Measurements from ENCODE around the gene CDH11. TPM values are rescaled to one million over a fixed set of nuclear protein-coding genes. Genes with fewer than 3 reads are reported as not detected.
A peak's percentile ranks its signal among the peaks of the same experiment; 100 is the strongest.

Gene CDH11
- polyA plus RNA-seq, 4 donors, result 0.22 to 25.1 (median 1.6) TPM

DNA sequence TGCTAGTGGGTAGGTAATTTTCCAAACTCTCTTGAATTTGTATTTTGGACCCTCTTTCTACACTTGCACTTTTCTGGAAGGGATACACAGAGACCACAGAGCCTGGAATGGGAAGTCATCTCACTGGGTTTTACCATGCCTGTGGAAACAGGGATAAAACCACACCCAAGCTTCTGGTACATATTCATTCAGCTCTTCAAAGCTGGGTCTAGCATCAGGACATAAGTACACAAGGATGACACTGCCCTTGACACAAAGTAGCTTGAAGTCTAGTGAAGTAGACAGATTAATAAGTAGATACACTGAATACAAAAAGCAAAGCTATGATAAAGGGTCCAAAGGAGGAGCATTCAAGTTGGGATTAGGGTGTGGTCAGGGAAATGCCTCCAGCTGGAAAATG, 118.2 kb downstream of the CDH11 start:
- Histone ChIP-seq H3K36me3 (ENCODE audit: control insufficient read depth in 3 of 3, insufficient read depth in 2 of 3, low read depth in 1 of 3, low read length in 3 of 3) (peaks cover 0 to 6% (median 0%) of the 10 kb centered on the region in 3 donors), H3K4me1 (ENCODE audit: control insufficient read depth in 3 of 3, insufficient read depth in 2 of 3, low read depth in 1 of 3, low read length in 2 of 3) (no peaks in the 10 kb centered on the region), H3K27me3 (ENCODE audit: control insufficient read depth in 3 of 3, insufficient read depth in 3 of 3, low read length in 3 of 3) (no peaks in the 10 kb centered on the region), H3K9me3 (ENCODE audit: control insufficient read depth in 2 of 2, insufficient read depth in 1 of 2, low read depth in 1 of 2, low read length in 1 of 2) (no peaks in the 10 kb centered on the region), H3K27ac (ENCODE audit: low read depth in 1 of 3, low read length in 2 of 3) (no peak overlapping the region), H3K4me3 (ENCODE audit: low read depth in 1 of 3, low read length in 3 of 3) (no peak overlapping the region)
- no peak for FAIRE-seq
- DNase-seq, result no peak

DNA sequence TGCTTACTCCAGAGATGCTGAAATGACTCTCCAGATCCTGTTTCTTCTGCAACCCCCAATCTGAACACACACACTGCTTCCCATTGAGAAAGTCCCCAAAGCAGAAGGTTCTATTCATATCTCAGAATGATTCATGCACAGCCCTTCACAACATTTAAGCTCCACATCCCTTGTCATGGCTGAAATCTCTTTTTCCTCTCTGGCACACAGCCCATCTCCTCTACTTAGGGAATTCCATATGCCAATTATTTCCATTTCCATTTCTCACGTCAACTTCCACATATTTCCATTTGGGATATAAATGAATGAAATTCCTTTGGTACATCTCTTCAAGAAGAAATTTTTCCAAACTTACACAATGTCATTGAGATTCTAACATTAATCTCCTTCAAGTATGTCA, 119.6 kb downstream of the CDH11 start:
- no peak for DNase-seq
- peaks cover 0 to 6% (median 0%) of the 10 kb centered on the region in 3 donors for H3K36me3 ChIP-seq (ENCODE audit: control insufficient read depth in 3 of 3, insufficient read depth in 2 of 3, low read depth in 1 of 3, low read length in 3 of 3)
- no peaks in the 10 kb centered on the region for H3K9me3 ChIP-seq (ENCODE audit: control insufficient read depth in 2 of 2, insufficient read depth in 1 of 2, low read depth in 1 of 2, low read length in 1 of 2)
- H3K27me3 ChIP-seq (ENCODE audit: control insufficient read depth in 3 of 3, insufficient read depth in 3 of 3, low read length in 3 of 3), result no peaks in the 10 kb centered on the region
- H3K4me1 ChIP-seq (ENCODE audit: control insufficient read depth in 3 of 3, insufficient read depth in 2 of 3, low read depth in 1 of 3, low read length in 2 of 3), result no peaks in the 10 kb centered on the region
- WGBS, 3 donors, result 56 to 86% (median 75%) methylated on average over 1 of the region's 1 CpG
- no peak overlapping the region for H3K4me3 ChIP-seq (ENCODE audit: low read depth in 1 of 3, low read length in 3 of 3)
- FAIRE-seq, result no peak
- H3K27ac ChIP-seq (ENCODE audit: low read depth in 1 of 3, low read length in 2 of 3), result no peak overlapping the region

DNA sequence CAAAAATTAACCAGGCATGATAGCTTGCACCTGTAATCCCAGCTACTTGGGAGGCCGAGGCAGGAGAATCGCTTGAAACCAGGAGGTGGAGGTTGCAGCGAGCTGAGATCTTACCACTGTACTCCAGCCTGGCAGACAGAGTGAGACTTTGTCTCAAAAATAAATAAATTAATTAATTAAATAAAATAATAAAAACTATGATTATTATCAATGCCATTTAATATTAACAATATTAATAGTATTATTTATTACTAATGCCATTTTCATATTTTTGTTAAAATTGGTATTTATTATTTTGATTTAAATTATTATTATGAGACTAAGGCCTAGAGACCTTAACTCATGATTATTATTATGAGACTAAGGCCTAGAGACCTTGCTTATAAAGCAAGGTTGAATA, 121.2 kb downstream of the CDH11 start:
- H3K27ac ChIP-seq (ENCODE audit: low read depth in 1 of 3, low read length in 2 of 3), result no peak overlapping the region
- no peak for DNase-seq
- H3K4me3 ChIP-seq (ENCODE audit: low read depth in 1 of 3, low read length in 3 of 3), result no peak overlapping the region
- H3K36me3 ChIP-seq (ENCODE audit: control insufficient read depth in 3 of 3, insufficient read depth in 2 of 3, low read depth in 1 of 3, low read length in 3 of 3), result peaks cover 0 to 6% (median 0%) of the 10 kb centered on the region in 3 donors
- no peaks in the 10 kb centered on the region for H3K27me3 ChIP-seq (ENCODE audit: control insufficient read depth in 3 of 3, insufficient read depth in 3 of 3, low read length in 3 of 3)
- H3K4me1 ChIP-seq (ENCODE audit: control insufficient read depth in 3 of 3, insufficient read depth in 2 of 3, low read depth in 1 of 3, low read length in 2 of 3), result no peaks in the 10 kb centered on the region
- FAIRE-seq, result peak; percentile 5
- no peaks in the 10 kb centered on the region for H3K9me3 ChIP-seq (ENCODE audit: control insufficient read depth in 2 of 2, insufficient read depth in 1 of 2, low read depth in 1 of 2, low read length in 1 of 2)
- WGBS, 3 donors, result 84 to 96% (median 90%) methylated on average over 3 of the region's 3 CpGs

DNA sequence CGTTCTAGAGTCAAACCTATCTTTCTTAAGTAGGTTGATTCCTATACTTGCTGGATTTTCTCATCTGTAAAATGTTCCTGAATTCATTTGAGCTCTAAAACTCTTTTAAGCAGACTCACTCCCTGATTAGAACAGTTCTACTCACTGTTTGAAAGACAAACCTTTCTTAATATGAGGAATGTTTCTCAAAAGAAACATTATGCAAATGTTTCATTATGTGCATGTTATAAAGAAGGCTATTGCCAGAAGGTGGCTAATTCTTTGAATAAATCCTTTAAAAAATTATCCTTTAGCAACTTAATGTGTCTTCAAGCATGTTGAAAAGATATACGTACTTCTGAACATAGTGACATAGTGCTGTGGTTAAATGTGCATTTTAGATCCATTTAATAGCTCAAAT, 124.1 kb downstream of the CDH11 start:
- no peak overlapping the region for H3K27ac ChIP-seq (ENCODE audit: low read depth in 1 of 3, low read length in 2 of 3)
- WGBS, 3 donors, result 83 to 89% (median 87%) methylated on average over 2 of the region's 2 CpGs
- no peaks in the 10 kb centered on the region for H3K9me3 ChIP-seq (ENCODE audit: control insufficient read depth in 2 of 2, insufficient read depth in 1 of 2, low read depth in 1 of 2, low read length in 1 of 2)
- H3K4me3 ChIP-seq (ENCODE audit: low read depth in 1 of 3, low read length in 3 of 3), result no peak overlapping the region
- no peaks in the 10 kb centered on the region for H3K36me3 ChIP-seq (ENCODE audit: control insufficient read depth in 3 of 3, insufficient read depth in 2 of 3, low read depth in 1 of 3, low read length in 3 of 3)
- FAIRE-seq (no peak), DNase-seq (no peak)
- H3K4me1 ChIP-seq (ENCODE audit: control insufficient read depth in 3 of 3, insufficient read depth in 2 of 3, low read depth in 1 of 3, low read length in 2 of 3), result no peaks in the 10 kb centered on the region
- H3K27me3 ChIP-seq (ENCODE audit: control insufficient read depth in 3 of 3, insufficient read depth in 3 of 3, low read length in 3 of 3), result no peaks in the 10 kb centered on the region

DNA sequence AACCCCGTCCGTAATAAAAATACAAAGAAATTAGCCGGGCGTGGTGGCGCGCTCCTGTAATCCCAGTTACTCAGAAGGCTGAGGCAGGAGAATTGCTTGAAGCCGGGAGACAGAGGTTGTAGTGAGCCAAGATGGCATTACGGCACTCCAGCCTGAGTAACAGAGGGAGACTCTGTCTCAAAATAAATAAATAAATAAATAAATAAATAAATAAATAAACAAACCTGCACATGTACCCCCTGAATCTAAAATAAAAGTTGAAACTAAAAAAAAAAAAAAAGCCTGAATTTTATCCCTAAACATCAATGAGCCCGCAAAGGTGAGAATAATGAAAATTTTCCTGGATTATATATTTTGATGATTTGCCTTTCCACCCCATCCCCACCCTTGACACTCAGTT, 124.7 kb downstream of the CDH11 start:
- FAIRE-seq, result no peak
- no peaks in the 10 kb centered on the region for H3K9me3 ChIP-seq (ENCODE audit: control insufficient read depth in 2 of 2, insufficient read depth in 1 of 2, low read depth in 1 of 2, low read length in 1 of 2)
- H3K4me3 ChIP-seq (ENCODE audit: low read depth in 1 of 3, low read length in 3 of 3), result no peak overlapping the region
- DNase-seq, result no peak
- H3K27me3 ChIP-seq (ENCODE audit: control insufficient read depth in 3 of 3, insufficient read depth in 3 of 3, low read length in 3 of 3), result no peaks in the 10 kb centered on the region
- 83 to 94% (median 87%) methylated on average over 9 of the region's 9 CpGs for WGBS, 3 donors
- no peaks in the 10 kb centered on the region for H3K36me3 ChIP-seq (ENCODE audit: control insufficient read depth in 3 of 3, insufficient read depth in 2 of 3, low read depth in 1 of 3, low read length in 3 of 3)
- H3K27ac ChIP-seq (ENCODE audit: low read depth in 1 of 3, low read length in 2 of 3), result no peak overlapping the region
- no peaks in the 10 kb centered on the region for H3K4me1 ChIP-seq (ENCODE audit: control insufficient read depth in 3 of 3, insufficient read depth in 2 of 3, low read depth in 1 of 3, low read length in 2 of 3)

DNA sequence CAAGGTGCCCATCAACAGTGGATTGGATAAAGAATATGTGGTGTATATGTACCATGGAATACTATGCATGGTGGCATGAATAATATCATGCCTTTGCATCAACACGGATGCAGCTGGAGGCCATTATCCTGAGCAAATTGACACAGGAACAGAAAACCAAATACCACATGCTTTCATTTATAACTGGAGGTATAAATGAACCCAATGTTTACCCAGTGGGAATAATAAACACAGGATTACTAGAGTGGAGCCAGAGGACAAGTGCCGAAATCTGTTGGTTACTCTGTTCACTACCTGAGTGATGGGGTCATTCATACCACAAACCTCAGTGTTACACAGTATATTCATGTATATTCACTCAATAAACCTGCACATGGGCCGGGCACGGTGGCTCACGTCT, 125.2 kb downstream of the CDH11 start:
- Histone ChIP-seq H3K4me1 (ENCODE audit: control insufficient read depth in 3 of 3, insufficient read depth in 2 of 3, low read depth in 1 of 3, low read length in 2 of 3) (no peaks in the 10 kb centered on the region), H3K27ac (ENCODE audit: low read depth in 1 of 3, low read length in 2 of 3) (no peak overlapping the region), H3K36me3 (ENCODE audit: control insufficient read depth in 3 of 3, insufficient read depth in 2 of 3, low read depth in 1 of 3, low read length in 3 of 3) (peaks cover 0 to 1% (median 0%) of the 10 kb centered on the region in 3 donors), H3K9me3 (ENCODE audit: control insufficient read depth in 2 of 2, insufficient read depth in 1 of 2, low read depth in 1 of 2, low read length in 1 of 2) (no peaks in the 10 kb centered on the region), H3K4me3 (ENCODE audit: low read depth in 1 of 3, low read length in 3 of 3) (no peak overlapping the region), H3K27me3 (ENCODE audit: control insufficient read depth in 3 of 3, insufficient read depth in 3 of 3, low read length in 3 of 3) (no peaks in the 10 kb centered on the region)
- no peak for FAIRE-seq
- peak in 1 of 2 donors; percentile 4 for DNase-seq
- WGBS, 3 donors, result 43 to 72% (median 71%) methylated on average over 5 of the region's 5 CpGs

DNA sequence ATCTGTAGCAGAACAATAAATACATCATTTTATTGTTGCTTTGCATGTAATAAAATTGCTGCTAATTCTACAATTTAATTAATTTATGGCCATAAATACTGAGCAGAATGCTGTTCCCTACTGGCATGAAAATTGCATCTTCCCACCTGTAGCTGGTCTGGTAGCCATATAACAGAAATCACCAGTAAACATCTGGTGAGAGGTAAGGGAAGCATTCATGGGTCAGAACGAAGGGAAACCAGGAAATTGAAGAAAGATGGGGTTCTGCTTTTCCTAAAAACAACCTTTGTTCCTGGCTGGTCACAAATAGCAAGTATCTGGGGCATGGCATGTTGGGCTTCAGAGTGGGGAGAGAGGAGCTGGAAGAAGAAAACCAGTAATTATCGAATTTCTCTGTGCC, 128.4 kb downstream of the CDH11 start:
- Histone ChIP-seq H3K4me3 (ENCODE audit: low read depth in 1 of 3, low read length in 3 of 3) (no peak overlapping the region), H3K27ac (ENCODE audit: low read depth in 1 of 3, low read length in 2 of 3) (no peak overlapping the region), H3K9me3 (ENCODE audit: control insufficient read depth in 2 of 2, insufficient read depth in 1 of 2, low read depth in 1 of 2, low read length in 1 of 2) (no peaks in the 10 kb centered on the region), H3K27me3 (ENCODE audit: control insufficient read depth in 3 of 3, insufficient read depth in 3 of 3, low read length in 3 of 3) (no peaks in the 10 kb centered on the region), H3K36me3 (ENCODE audit: control insufficient read depth in 3 of 3, insufficient read depth in 2 of 3, low read depth in 1 of 3, low read length in 3 of 3) (peaks cover 0 to 3% (median 0%) of the 10 kb centered on the region in 3 donors), H3K4me1 (ENCODE audit: control insufficient read depth in 3 of 3, insufficient read depth in 2 of 3, low read depth in 1 of 3, low read length in 2 of 3) (no peaks in the 10 kb centered on the region)
- FAIRE-seq (no peak), DNase-seq (peak in 1 of 2 donors; percentile 1)
- 9 to 47% (median 14%) methylated on average over 2 of the region's 2 CpGs for WGBS, 3 donors

DNA sequence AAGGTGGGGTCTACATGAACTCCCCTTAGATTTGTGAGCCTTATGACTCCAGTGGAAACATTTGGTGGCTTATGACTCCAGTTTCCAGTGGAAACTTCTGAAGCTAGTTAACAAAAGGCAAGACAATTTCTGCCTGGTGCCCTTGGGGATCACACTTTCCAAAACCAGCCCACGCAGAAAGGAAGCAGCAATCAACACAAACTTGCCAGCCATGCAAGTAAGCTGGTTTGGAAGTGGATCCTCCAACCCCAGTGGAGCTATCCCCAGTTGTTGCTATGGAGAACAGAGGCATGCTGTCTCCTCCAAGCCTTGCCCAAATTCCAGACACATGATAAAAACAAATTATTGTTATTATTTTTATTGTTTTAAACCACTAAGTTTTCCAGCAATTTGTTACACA, 130.9 kb downstream of the CDH11 start:
- Histone ChIP-seq H3K4me1 (ENCODE audit: control insufficient read depth in 3 of 3, insufficient read depth in 2 of 3, low read depth in 1 of 3, low read length in 2 of 3) (no peaks in the 10 kb centered on the region), H3K36me3 (ENCODE audit: control insufficient read depth in 3 of 3, insufficient read depth in 2 of 3, low read depth in 1 of 3, low read length in 3 of 3) (peaks cover 0 to 3% (median 0%) of the 10 kb centered on the region in 3 donors), H3K27me3 (ENCODE audit: control insufficient read depth in 3 of 3, insufficient read depth in 3 of 3, low read length in 3 of 3) (no peaks in the 10 kb centered on the region), H3K4me3 (ENCODE audit: low read depth in 1 of 3, low read length in 3 of 3) (no peak overlapping the region), H3K9me3 (ENCODE audit: control insufficient read depth in 2 of 2, insufficient read depth in 1 of 2, low read depth in 1 of 2, low read length in 1 of 2) (no peaks in the 10 kb centered on the region), H3K27ac (ENCODE audit: low read depth in 1 of 3, low read length in 2 of 3) (no peak overlapping the region)
- 68 to 82% (median 77%) methylated on average over 1 of the region's 1 CpG for WGBS, 3 donors
- DNase-seq (no peak), FAIRE-seq (no peak)

DNA sequence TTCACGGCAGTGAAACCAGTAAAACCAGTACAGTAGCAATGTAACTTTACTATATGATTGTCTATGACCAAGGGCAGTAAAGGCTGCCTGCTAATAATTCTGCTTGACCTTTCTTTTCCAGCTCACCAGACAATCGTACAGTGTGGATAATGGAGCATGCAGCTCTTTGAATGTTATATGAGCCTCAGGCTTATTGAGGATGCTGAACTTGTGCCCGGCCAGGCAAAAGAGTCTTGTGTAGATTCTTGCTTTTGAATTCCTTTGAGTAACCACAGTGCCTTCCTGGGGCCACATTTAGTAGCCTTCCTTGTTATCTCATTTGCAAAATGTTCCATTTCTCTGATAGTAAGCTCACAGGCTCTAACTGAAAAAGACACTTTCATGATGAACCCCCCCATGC, 131.8 kb downstream of the CDH11 start:
- FAIRE-seq (no peak), DNase-seq (no peak)
- Histone ChIP-seq H3K4me1 (ENCODE audit: control insufficient read depth in 3 of 3, insufficient read depth in 2 of 3, low read depth in 1 of 3, low read length in 2 of 3) (no peaks in the 10 kb centered on the region), H3K9me3 (ENCODE audit: control insufficient read depth in 2 of 2, insufficient read depth in 1 of 2, low read depth in 1 of 2, low read length in 1 of 2) (no peaks in the 10 kb centered on the region), H3K27ac (ENCODE audit: low read depth in 1 of 3, low read length in 2 of 3) (no peak overlapping the region), H3K4me3 (ENCODE audit: low read depth in 1 of 3, low read length in 3 of 3) (no peak overlapping the region), H3K27me3 (ENCODE audit: control insufficient read depth in 3 of 3, insufficient read depth in 3 of 3, low read length in 3 of 3) (no peaks in the 10 kb centered on the region), H3K36me3 (ENCODE audit: control insufficient read depth in 3 of 3, insufficient read depth in 2 of 3, low read depth in 1 of 3, low read length in 3 of 3) (peaks cover 0 to 3% (median 0%) of the 10 kb centered on the region in 3 donors)
- 51 to 83% (median 62%) methylated on average over 3 of the region's 3 CpGs for WGBS, 3 donors

Data from small intestine (tissue), 7 donors.